Neural progenitor cell (in vitro differentiated cells): ENCODE data around the gene GRIK1. TPM values are rescaled to one million over a fixed set of nuclear protein-coding genes. Genes with fewer than 3 reads are reported as not detected.

Source experiments
- DNase-seq: peaks from one replicate; pipeline ENCODE4 v3.0.0-alpha.2; 2016; ENCODE audit warnings: low spot score
- H2AFZ ChIP-seq: fragments of 200-600 bp; sonication (generic); replicated peaks from 2 replicates; pipeline ENCODE4 v1.6.1; 2016; ENCODE audit warnings: antibody characterized with exemption
- H3F3A ChIP-seq: fragments of 200-600 bp; sonication (generic); 2 replicates; pipeline ENCODE4 v1.6.1; 2016; ENCODE audit warnings: antibody characterized with exemption, low read depth
- H3K27ac ChIP-seq: fragments of 200-600 bp; sonication (generic); 2 replicates; pipeline ENCODE4 v1.5.1; 2016; ENCODE audit warnings: mild to moderate bottlenecking
- H3K27me3 ChIP-seq: fragments of 200-600 bp; sonication (generic); 2 replicates; pipeline ENCODE4 v1.6.1; 2016; ENCODE audit warnings: mild to moderate bottlenecking, moderate library complexity
- H3K36me3 ChIP-seq: fragments of 200-600 bp; sonication (generic); 2 replicates; pipeline ENCODE4 v1.5.1; 2016
- H3K4me1 ChIP-seq: fragments of 200-600 bp; sonication (generic); 2 replicates; pipeline ENCODE4 v1.6.1; 2016; ENCODE audit warnings: mixed run types
- H3K4me2 ChIP-seq: fragments of 200-600 bp; sonication (generic); 2 replicates; pipeline ENCODE4 v1.6.1; 2016
- H3K4me3 ChIP-seq: fragments of 200-600 bp; sonication (generic); 2 replicates; pipeline ENCODE4 v1.5.1; 2016
- H3K79me2 ChIP-seq: fragments of 200-600 bp; sonication (generic); 2 replicates; pipeline ENCODE4 v1.6.1; 2016; ENCODE audit warnings: low read depth
- H3K9ac ChIP-seq: fragments of 200-600 bp; sonication (generic); 2 replicates; pipeline ENCODE4 v1.6.1; 2016
- H3K9me3 ChIP-seq: fragments of 200-600 bp; sonication (generic); 2 replicates; pipeline ENCODE4 v1.5.1; 2016; ENCODE audit warnings: low read depth
- H4K20me1 ChIP-seq: fragments of 200-600 bp; sonication (generic); 2 replicates; pipeline ENCODE4 v1.6.1; 2016; ENCODE audit warnings: low read depth
- H3K27ac Mint-ChIP-seq: 3 replicates; pipeline ENCODE4 v1.8.0; 2021; ENCODE audit warnings: mixed read lengths
- H3K27me3 Mint-ChIP-seq: 2 replicates; pipeline ENCODE4 v1.8.0; 2022; ENCODE audit warnings: low read depth, mild to moderate bottlenecking, inconsistent platforms, moderate library complexity, mixed read lengths; ENCODE audit not compliant: insufficient read depth
- H3K36me3 Mint-ChIP-seq: 3 replicates; pipeline ENCODE4 v1.8.0; 2021; ENCODE audit warnings: mixed read lengths
- H3K4me1 Mint-ChIP-seq: 3 replicates; pipeline ENCODE4 v1.8.0; 2021; ENCODE audit warnings: mixed read lengths
- H3K4me3 Mint-ChIP-seq: 3 replicates; pipeline ENCODE4 v1.8.0; 2021; ENCODE audit warnings: mild to moderate bottlenecking, moderate library complexity, mixed read lengths
- H3K9me3 Mint-ChIP-seq: 3 replicates; pipeline ENCODE4 v1.8.0; 2020; ENCODE audit warnings: mixed read lengths
- EZH2 ChIP-seq: fragments of 200-600 bp; sonication (generic); IDR thresholded peaks from 2 replicates; pipeline ENCODE4 v1.6.1; 2017; ENCODE audit warnings: antibody characterized with exemption, mild to moderate bottlenecking, moderate library complexity
- EZH2phosphoT487 ChIP-seq: fragments of 200-600 bp; sonication (generic); IDR thresholded peaks from 2 replicates; pipeline ENCODE4 v1.6.1; 2017; ENCODE audit warnings: antibody characterized with exemption
- total RNA-seq: library from RNA; depleted of rRNA; stranded (reverse); fragments of >200 nt; gene quantifications from 2 replicates; pipeline ENCODE4 v1.2.3, GENCODE V29; 2015; ENCODE audit warnings: low replicate concordance
- TF ChIP-seq, protein P1 (sequence below): fragments of 200-600 bp; sonication (generic); IDR thresholded peaks from 2 replicates; pipeline ENCODE4 v1.5.1; 2017; ENCODE audit warnings: antibody characterized with exemption, mild to moderate bottlenecking

GRIK1 gene
- total RNA-seq, 1 donor from 2014 or later = 1.6 TPM

DNA sequence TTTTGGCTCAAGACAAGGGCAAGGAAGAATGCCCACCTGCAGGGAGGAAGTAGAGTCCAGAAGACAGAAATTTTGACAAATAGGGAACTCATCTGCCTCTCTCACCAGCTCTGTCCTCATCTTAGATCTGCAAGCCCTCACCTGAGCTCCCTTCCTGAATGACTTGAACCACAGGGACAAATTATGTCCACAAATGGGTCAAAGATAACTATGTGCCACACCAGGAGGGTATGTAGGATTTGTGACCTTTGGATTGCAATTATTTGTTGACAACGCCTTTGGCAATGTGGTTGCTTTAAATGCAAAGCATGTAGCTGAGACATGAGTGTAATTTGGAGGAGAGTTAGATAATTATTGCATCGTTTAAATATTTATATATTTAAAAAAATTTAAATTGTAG lies 79.5 kb downstream of the GRIK1 start:
- no peaks in the 10 kb centered on the region for H4K20me1 ChIP-seq
- no peak overlapping the region for H3K9ac ChIP-seq
- H3K4me3 Mint-ChIP-seq = no peak overlapping the region
- no peaks in the 10 kb centered on the region for H3K27me3 ChIP-seq
- no peaks in the 10 kb centered on the region for H3K36me3 ChIP-seq
- H2AFZ ChIP-seq = no peak overlapping the region
- H3F3A ChIP-seq = no peaks in the 10 kb centered on the region
- H3K79me2 ChIP-seq = no peaks in the 10 kb centered on the region
- H3K27ac Mint-ChIP-seq = no peak overlapping the region
- no peaks in the 10 kb centered on the region for H3K9me3 Mint-ChIP-seq
- no peak overlapping the region for H3K27ac ChIP-seq
- no peaks in the 10 kb centered on the region for H3K4me1 Mint-ChIP-seq
- peaks cover 4% of the 10 kb centered on the region for H3K4me1 ChIP-seq
- TF ChIP-seq, protein P1, sequence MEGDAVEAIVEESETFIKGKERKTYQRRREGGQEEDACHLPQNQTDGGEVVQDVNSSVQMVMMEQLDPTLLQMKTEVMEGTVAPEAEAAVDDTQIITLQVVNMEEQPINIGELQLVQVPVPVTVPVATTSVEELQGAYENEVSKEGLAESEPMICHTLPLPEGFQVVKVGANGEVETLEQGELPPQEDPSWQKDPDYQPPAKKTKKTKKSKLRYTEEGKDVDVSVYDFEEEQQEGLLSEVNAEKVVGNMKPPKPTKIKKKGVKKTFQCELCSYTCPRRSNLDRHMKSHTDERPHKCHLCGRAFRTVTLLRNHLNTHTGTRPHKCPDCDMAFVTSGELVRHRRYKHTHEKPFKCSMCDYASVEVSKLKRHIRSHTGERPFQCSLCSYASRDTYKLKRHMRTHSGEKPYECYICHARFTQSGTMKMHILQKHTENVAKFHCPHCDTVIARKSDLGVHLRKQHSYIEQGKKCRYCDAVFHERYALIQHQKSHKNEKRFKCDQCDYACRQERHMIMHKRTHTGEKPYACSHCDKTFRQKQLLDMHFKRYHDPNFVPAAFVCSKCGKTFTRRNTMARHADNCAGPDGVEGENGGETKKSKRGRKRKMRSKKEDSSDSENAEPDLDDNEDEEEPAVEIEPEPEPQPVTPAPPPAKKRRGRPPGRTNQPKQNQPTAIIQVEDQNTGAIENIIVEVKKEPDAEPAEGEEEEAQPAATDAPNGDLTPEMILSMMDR = no peak
- no peak for TF ChIP-seq EZH2phosphoT487
- no peak for TF ChIP-seq EZH2
- no peaks in the 10 kb centered on the region for H3K36me3 Mint-ChIP-seq
- no peaks in the 10 kb centered on the region for H3K27me3 Mint-ChIP-seq
- no peak for DNase-seq
- H3K4me2 ChIP-seq = no peak overlapping the region
- no peak overlapping the region for H3K4me3 ChIP-seq
- H3K9me3 ChIP-seq = no peaks in the 10 kb centered on the region

DNA sequence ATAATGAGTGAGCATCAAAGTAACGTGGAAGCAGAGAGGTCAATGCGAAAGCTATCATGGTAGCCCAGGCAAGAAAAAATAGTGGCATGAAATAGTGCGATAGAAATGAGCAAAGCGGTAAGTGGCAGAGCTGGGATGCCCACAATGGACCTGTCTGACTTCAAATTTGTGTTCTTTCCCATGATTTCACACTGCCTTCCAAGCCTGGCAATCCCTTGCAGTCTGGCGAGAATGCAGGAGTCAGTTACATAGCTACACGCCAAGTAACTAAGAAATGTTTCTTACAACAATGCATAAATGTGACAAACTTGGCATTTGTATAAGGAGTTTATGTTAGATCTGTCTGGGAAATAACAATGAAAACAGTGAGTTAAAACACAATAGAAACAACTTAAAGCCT lies 82.6 kb downstream of the GRIK1 start:
- no peak overlapping the region for H3K4me2 ChIP-seq
- no peak for TF ChIP-seq EZH2
- no peak for TF ChIP-seq EZH2phosphoT487
- TF ChIP-seq, protein P1 = no peak
- Mint-ChIP-seq H3K36me3 (no peaks in the 10 kb centered on the region), H3K4me3 (no peak overlapping the region), H3K4me1 (peaks cover 3% of the 10 kb centered on the region), H3K27ac (no peak overlapping the region), H3K27me3 (no peaks in the 10 kb centered on the region), H3K9me3 (no peaks in the 10 kb centered on the region)
- no peaks in the 10 kb centered on the region for H3K79me2 ChIP-seq
- no peaks in the 10 kb centered on the region for H3K27me3 ChIP-seq
- no peaks in the 10 kb centered on the region for H4K20me1 ChIP-seq
- DNase-seq = no peak
- no peak overlapping the region for H3K4me3 ChIP-seq
- H3F3A ChIP-seq = no peaks in the 10 kb centered on the region
- no peaks in the 10 kb centered on the region for H3K36me3 ChIP-seq
- H3K4me1 ChIP-seq = peaks cover 4% of the 10 kb centered on the region
- H3K9me3 ChIP-seq = no peaks in the 10 kb centered on the region
- no peak overlapping the region for H3K27ac ChIP-seq
- no peak overlapping the region for H3K9ac ChIP-seq
- H2AFZ ChIP-seq = no peak overlapping the region

DNA sequence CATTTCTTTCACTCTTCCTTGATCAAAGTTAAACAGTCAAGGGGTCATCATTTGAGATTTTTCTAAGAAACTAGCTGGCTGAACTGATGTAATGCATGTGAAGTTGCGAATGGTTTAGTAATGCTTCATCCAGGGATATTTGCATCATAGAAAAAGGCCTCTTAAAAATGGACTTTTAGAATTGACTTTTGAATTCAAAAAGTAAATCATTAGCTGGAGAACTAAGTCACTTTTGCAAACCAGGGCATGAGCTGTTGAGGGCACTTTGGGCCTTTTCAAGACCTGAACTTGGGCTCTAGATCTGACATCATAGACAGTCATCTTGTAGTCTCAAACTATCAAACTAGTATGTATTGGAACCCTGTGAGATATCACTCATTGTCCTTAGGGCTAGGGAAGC lies 85.0 kb downstream of the GRIK1 start:
- Mint-ChIP-seq H3K36me3 (no peaks in the 10 kb centered on the region), H3K27ac (no peak overlapping the region), H3K4me1 (peaks cover 8% of the 10 kb centered on the region), H3K27me3 (no peaks in the 10 kb centered on the region), H3K9me3 (no peaks in the 10 kb centered on the region), H3K4me3 (no peak overlapping the region)
- H3K36me3 ChIP-seq = no peaks in the 10 kb centered on the region
- no peak overlapping the region for H2AFZ ChIP-seq
- no peaks in the 10 kb centered on the region for H3K9me3 ChIP-seq
- H3K9ac ChIP-seq = no peak overlapping the region
- H3K27ac ChIP-seq = no peak overlapping the region
- no peaks in the 10 kb centered on the region for H3K4me1 ChIP-seq
- no peak for DNase-seq
- H3F3A ChIP-seq = no peaks in the 10 kb centered on the region
- no peak overlapping the region for H3K4me3 ChIP-seq
- no peak overlapping the region for H3K4me2 ChIP-seq
- TF ChIP-seq EZH2phosphoT487 (no peak), EZH2 (no peak)
- TF ChIP-seq, protein P1 = no peak
- no peaks in the 10 kb centered on the region for H3K27me3 ChIP-seq
- H4K20me1 ChIP-seq = no peaks in the 10 kb centered on the region
- H3K79me2 ChIP-seq = no peaks in the 10 kb centered on the region

DNA sequence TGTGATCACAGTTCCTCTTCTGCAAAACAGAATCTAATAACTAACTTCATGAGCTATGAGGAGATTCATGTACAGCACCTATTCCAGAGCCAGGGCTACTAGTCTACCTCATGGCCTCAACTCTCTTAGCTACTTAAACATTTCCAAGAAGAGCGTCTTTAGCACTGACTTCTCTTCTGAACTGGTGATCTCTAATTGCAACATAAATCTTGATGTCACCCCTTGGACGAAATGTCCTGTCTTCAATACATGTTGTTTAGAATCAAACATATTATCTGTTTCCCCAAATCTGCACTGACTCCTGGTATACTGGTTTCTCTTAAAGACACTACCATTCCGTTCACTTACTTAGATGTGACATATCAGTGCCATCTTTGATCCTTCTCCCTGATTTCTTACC lies 88.2 kb downstream of the GRIK1 start:
- H3K27me3 Mint-ChIP-seq = no peaks in the 10 kb centered on the region
- H3K4me1 Mint-ChIP-seq = peaks cover 10% of the 10 kb centered on the region
- no peak overlapping the region for H3K27ac Mint-ChIP-seq
- Histone ChIP-seq H3K27ac (no peak overlapping the region), H3F3A (no peaks in the 10 kb centered on the region), H3K9ac (no peak overlapping the region), H3K27me3 (no peaks in the 10 kb centered on the region), H3K36me3 (no peaks in the 10 kb centered on the region), H3K4me3 (no peak overlapping the region), H3K4me2 (no peak overlapping the region), H4K20me1 (no peaks in the 10 kb centered on the region), H3K9me3 (no peaks in the 10 kb centered on the region), H3K4me1 (peaks cover 6% of the 10 kb centered on the region), H2AFZ (no peak overlapping the region), H3K79me2 (no peaks in the 10 kb centered on the region)
- H3K9me3 Mint-ChIP-seq = no peaks in the 10 kb centered on the region
- H3K4me3 Mint-ChIP-seq = no peak overlapping the region
- no peaks in the 10 kb centered on the region for H3K36me3 Mint-ChIP-seq
- no peak for DNase-seq
- TF ChIP-seq EZH2phosphoT487 = no peak
- TF ChIP-seq, protein P1 = no peak
- TF ChIP-seq EZH2 = no peak
